ENCODE results near the gene GLRX3. TPM values are rescaled to one million over a fixed set of nuclear protein-coding genes. Genes with fewer than 3 reads are reported as not detected.
A peak's percentile ranks its signal among the peaks of the same experiment; 100 is the strongest.

Gene GLRX3
- total and polyA plus RNA-seq, 2 of the 13 experiments (the other 11 are each of a cell fraction or from before 2014, with no cell fraction given): 91.4 to 135 TPM

- peak; percentile 67; the same call in 1 of the 2 replicates for TF ChIP-seq TFDP2 (CRISPR knock-in tag; IDR thresholded peaks at IDR 0.05)
- TF ChIP-seq NFKB2 (CRISPR knock-in tag; IDR thresholded peaks at IDR 0.05; ENCODE audit: borderline replicate concordance): no peak
- no peak for TF ChIP-seq BORCS8-MEF2B (CRISPR knock-in tag; IDR thresholded peaks at IDR 0.05)
- no peak for TF ChIP-seq ZNF251 (CRISPR knock-in tag; IDR thresholded peaks at IDR 0.05)
- TF ChIP-seq TCF7L2 (IDR thresholded peaks at IDR 0.05; ENCODE audit: low read depth, low read length): no peak
- TF ChIP-seq SETDB1 (CRISPR knock-in tag; IDR thresholded peaks at IDR 0.05; ENCODE audit: borderline replicate concordance): no peak
- TF ChIP-seq ZNF333 (CRISPR knock-in tag; IDR thresholded peaks at IDR 0.05; ENCODE audit: borderline replicate concordance): 0 out of 2 replicates have a peak, but pooled peaks have one; percentile 45
- TF ChIP-seq POLR2AphosphoS2 (IDR thresholded peaks at IDR 0.05; ENCODE audit: low read depth, low read length): no peak
- TF ChIP-seq ZNF607 (CRISPR knock-in tag; IDR thresholded peaks at IDR 0.05; ENCODE audit: borderline replicate concordance): no peak
- TF ChIP-seq SKIL (CRISPR knock-in tag; IDR thresholded peaks at IDR 0.05; ENCODE audit: borderline replicate concordance): no peak
- TF ChIP-seq ZNF788 (CRISPR knock-in tag; IDR thresholded peaks at IDR 0.05; ENCODE audit: borderline replicate concordance): no peak
- no peak; the same call in 1 of the 2 replicates for TF ChIP-seq TARDBP (CRISPR knock-in tag; IDR thresholded peaks at IDR 0.05)
- TF ChIP-seq HOXD1 (CRISPR knock-in tag; IDR thresholded peaks at IDR 0.05): 0 out of 2 replicates have a peak, but pooled peaks have one; percentile 80
- no peak for TF ChIP-seq PHF21A (CRISPR knock-in tag; IDR thresholded peaks at IDR 0.05)
- TF ChIP-seq MIER3 (CRISPR knock-in tag; IDR thresholded peaks at IDR 0.05; ENCODE audit: borderline replicate concordance): peak; percentile 28; the same call in 1 of the 2 replicates
- TF ChIP-seq ZBTB2 (CRISPR knock-in tag; IDR thresholded peaks at IDR 0.05; ENCODE audit: low read depth): no peak
- TF ChIP-seq HOXA7 (CRISPR knock-in tag; IDR thresholded peaks at IDR 0.05): no peak
- TF ChIP-seq CEBPB (IDR thresholded peaks at IDR 0.05; ENCODE audit: borderline replicate concordance, low read depth, low read length): no peak
- TF ChIP-seq CC2D1A (CRISPR knock-in tag; IDR thresholded peaks at IDR 0.05): no peak
- peak; percentile 34 for TF ChIP-seq FOXP4 (CRISPR knock-in tag; IDR thresholded peaks at IDR 0.05)
- no peak for TF ChIP-seq FLYWCH1 (CRISPR knock-in tag; IDR thresholded peaks at IDR 0.05)
- no peak for TF ChIP-seq THYN1 (CRISPR knock-in tag; IDR thresholded peaks at IDR 0.05; ENCODE audit: borderline replicate concordance, low read depth)
- TF ChIP-seq SPEN (CRISPR knock-in tag; IDR thresholded peaks at IDR 0.05; ENCODE audit: low read depth): peak; percentile 57
Observed at GRCh38 chr10:130136226-130137089, at the start of gene GLRX3 (continued).

All from HepG2 (cell line).